Measurements from ENCODE around the gene IGF1R.

GRCh38 chr15:98700519-98700918 is 52.2 kb downstream of the IGF1R start:
- TF ChIP-seq TAF1 (IDR thresholded peaks at IDR 0.05; ENCODE audit: low read depth, low read length), result no peak
- no peak for TF ChIP-seq SIX5 (IDR thresholded peaks at IDR 0.05; ENCODE audit: low read depth, low read length)
- TF ChIP-seq, protein P1, sequence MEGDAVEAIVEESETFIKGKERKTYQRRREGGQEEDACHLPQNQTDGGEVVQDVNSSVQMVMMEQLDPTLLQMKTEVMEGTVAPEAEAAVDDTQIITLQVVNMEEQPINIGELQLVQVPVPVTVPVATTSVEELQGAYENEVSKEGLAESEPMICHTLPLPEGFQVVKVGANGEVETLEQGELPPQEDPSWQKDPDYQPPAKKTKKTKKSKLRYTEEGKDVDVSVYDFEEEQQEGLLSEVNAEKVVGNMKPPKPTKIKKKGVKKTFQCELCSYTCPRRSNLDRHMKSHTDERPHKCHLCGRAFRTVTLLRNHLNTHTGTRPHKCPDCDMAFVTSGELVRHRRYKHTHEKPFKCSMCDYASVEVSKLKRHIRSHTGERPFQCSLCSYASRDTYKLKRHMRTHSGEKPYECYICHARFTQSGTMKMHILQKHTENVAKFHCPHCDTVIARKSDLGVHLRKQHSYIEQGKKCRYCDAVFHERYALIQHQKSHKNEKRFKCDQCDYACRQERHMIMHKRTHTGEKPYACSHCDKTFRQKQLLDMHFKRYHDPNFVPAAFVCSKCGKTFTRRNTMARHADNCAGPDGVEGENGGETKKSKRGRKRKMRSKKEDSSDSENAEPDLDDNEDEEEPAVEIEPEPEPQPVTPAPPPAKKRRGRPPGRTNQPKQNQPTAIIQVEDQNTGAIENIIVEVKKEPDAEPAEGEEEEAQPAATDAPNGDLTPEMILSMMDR (IDR thresholded peaks at IDR 0.05; ENCODE audit: control extremely low read depth in 1 of 3, insufficient read depth in 1 of 3, low read depth in 1 of 3, low read length in 3 of 3), result no peak
- no peak for TF ChIP-seq EP300 (IDR thresholded peaks at IDR 0.05; ENCODE audit: borderline replicate concordance in 1 of 2, low read depth in 2 of 2, low read length in 2 of 2)
- TF ChIP-seq CBX8 (IDR thresholded peaks at IDR 0.05; ENCODE audit: borderline replicate concordance, low read depth, low read length), result no peak
